22Rv1 (cell line): ENCODE results near the gene TAS1R1.

ENCODE experiments used
- ZFX ChIP-seq: fragments of 450-650 bp; IDR thresholded peaks from 2 replicates; pipeline ENCODE4 v1.6.1; 2017; ENCODE audit warnings: antibody characterized with exemption, borderline replicate concordance
- TF ChIP-seq, protein P1 (sequence below): fragments of 450-650 bp; IDR thresholded peaks from 2 replicates; pipeline ENCODE4 v1.5.1; 2017; ENCODE audit warnings: mild to moderate bottlenecking

DNA sequence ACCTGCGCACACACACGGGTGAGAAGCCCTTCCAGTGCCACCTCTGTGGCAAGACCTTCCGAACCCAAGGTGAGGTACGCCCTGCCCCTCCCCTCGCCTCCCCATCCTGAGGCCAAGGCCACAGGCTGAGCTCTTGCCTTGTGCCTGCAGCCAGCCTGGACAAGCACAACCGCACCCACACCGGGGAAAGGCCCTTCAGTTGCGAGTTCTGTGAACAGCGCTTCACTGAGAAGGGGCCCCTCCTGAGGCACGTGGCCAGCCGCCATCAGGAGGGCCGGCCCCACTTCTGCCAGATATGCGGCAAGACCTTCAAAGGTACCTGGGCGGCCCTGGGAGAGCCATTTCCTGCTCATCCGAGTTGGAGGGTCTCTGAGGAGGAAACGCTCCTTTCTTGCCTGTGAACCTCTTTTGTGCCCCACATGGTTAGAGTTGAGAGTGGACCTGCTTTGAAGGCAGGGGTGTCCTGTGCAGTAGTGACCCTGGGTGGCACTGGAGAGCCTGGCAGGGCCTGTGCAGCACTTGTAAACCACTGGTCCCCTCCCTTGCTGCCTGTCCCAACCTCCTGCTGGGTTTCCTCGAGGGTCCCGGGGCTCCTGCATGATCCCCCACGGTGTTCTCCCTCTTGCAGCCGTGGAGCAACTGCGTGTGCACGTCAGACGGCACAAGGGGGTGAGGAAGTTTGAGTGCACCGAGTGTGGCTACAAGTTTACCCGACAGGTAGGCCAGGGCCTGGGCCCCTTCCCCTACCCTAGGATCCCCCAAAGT is 33.2 kb downstream of the TAS1R1 start:
- TF ChIP-seq, protein P1, sequence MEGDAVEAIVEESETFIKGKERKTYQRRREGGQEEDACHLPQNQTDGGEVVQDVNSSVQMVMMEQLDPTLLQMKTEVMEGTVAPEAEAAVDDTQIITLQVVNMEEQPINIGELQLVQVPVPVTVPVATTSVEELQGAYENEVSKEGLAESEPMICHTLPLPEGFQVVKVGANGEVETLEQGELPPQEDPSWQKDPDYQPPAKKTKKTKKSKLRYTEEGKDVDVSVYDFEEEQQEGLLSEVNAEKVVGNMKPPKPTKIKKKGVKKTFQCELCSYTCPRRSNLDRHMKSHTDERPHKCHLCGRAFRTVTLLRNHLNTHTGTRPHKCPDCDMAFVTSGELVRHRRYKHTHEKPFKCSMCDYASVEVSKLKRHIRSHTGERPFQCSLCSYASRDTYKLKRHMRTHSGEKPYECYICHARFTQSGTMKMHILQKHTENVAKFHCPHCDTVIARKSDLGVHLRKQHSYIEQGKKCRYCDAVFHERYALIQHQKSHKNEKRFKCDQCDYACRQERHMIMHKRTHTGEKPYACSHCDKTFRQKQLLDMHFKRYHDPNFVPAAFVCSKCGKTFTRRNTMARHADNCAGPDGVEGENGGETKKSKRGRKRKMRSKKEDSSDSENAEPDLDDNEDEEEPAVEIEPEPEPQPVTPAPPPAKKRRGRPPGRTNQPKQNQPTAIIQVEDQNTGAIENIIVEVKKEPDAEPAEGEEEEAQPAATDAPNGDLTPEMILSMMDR: no peak
- no peak for TF ChIP-seq ZFX
